Activated CD8-positive, alpha-beta memory T cell treated with anti-CD3 and anti-CD28 coated beads for 36 hours (primary cell): ENCODE results near the gene RMND5B. TPM values are rescaled to one million over a fixed set of nuclear protein-coding genes. Genes with fewer than 3 reads are reported as not detected.
"Not testable (repeated sequence)": the region's sequence is repeated elsewhere in the genome, so short reads cannot be mapped to it uniquely, and the experiment has no call there.

Source experiments
- CTCF ChIA-PET: fragments of 350-600 bp; sonication (Branson Sonifier 250); formaldehyde crosslinking; loops from one replicate; lab custom pipeline; 2021; ENCODE audit warnings: antibody characterized with exemption; lab: Charles Lee
- POLR2A ChIA-PET: fragments of 350-600 bp; sonication (Branson Sonifier 250); formaldehyde crosslinking; loops from one replicate; lab custom pipeline; 2021; ENCODE audit warnings: antibody characterized with exemption; lab: Charles Lee
- total RNA-seq, 2 experiments: library from RNA; stranded (reverse); gene quantifications; one replicate each; pipeline ENCODE4 v1.2.3, GENCODE V29; 2021

RMND5B gene
- total RNA-seq, 2 experiments from 2014 or later, result 28.0 to 28.8 TPM

DNA sequence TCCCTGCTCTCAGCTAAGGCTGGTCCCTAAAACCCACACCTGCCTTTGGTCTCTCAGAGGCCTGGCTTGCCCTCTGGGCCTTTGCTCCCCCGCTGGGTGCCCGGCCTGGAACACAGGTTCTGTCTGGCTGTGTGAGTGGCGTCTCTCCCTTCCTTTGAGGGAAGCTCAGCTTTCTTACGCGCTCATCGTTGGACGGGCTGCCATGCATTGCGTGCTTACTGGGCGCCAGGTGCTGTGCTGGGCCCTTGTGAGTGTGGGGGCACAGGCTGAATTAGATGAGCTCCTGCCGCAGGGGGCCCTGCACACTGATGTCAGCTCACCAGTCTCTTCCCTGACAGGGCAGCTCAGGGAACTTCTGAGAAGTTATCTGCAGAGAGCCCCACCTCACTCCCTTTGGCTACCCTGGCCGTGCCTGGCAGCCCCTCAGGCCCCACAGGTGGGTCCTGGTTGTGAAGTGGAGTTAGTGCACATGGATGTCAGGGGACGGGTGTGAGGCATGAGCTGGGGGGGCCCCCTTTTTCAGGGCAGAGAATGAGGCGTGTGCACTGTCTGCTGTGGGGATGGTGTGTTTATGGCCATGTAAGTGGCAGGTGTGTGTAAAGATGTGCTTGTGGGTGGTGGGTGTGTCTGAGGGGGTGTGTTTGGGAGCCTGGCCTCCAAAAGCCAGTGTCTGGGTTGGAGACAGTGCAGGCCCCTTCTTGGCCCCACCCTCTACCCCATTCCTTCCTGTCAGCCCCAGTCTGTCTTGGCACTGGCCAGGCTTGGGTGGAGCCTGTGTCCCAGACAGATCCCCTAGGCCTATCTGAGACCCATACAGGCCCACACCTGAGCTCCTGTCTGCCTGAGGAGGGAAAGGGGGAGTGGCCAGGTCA, 7.5 kb upstream of the RMND5B start:
- ChIA-PET POLR2A (no interaction called here), CTCF (interaction anchor here (0.6 to 1.2 kb wide), 2 partner anchors 48 to 1631 kb away, joined by 3 to 5 read pairs; no protein-coding TSS in a partner anchor)

DNA sequence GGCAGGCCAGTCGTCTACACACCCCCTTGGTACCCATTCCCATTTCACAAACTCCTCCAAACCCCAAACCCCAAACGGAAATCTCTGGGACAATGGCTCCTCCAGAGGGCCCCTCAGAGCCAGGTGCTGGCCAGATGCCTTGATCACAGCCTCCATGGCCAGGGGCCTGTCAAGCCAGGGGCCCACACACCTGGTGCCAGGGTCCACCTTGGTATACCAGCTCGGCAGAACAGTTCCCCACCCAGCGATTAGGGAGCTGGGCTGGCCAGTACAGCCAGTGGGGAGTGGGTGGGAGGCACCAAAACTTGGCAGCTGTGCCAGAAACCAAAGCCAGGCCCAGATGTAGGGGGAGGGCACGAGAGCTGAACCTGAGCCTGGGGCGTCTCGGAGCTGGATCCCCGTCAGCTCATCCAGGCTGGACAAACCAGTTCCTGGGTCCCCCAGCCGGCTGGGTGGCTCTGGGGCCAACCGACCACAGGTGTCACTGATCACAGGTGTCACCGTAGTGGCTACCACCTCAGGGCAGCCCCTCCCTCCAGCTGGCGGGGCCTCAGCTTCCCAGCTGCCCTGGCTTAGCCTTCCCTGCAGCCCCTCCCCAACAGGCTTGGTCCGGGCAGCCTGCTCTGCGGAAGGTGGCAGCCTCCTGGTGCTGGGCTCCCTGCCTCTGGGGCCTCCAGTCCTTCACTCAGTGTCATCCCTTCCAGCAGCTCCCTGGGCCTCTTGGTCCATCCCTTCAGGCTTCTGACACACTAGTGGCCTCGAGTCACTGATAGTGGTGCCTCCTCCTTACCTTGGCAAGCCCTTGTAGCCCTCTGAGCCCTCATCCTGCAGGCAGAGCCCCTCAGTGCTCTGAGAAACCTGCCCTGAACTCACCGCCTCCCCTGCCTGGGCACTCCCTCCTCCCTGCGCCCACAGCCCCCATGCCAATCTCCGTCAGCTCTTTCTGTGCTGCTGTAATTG, 6.6 kb upstream of the RMND5B start:
- CTCF ChIA-PET, result no interaction called here
- POLR2A ChIA-PET, result no interaction called here

DNA sequence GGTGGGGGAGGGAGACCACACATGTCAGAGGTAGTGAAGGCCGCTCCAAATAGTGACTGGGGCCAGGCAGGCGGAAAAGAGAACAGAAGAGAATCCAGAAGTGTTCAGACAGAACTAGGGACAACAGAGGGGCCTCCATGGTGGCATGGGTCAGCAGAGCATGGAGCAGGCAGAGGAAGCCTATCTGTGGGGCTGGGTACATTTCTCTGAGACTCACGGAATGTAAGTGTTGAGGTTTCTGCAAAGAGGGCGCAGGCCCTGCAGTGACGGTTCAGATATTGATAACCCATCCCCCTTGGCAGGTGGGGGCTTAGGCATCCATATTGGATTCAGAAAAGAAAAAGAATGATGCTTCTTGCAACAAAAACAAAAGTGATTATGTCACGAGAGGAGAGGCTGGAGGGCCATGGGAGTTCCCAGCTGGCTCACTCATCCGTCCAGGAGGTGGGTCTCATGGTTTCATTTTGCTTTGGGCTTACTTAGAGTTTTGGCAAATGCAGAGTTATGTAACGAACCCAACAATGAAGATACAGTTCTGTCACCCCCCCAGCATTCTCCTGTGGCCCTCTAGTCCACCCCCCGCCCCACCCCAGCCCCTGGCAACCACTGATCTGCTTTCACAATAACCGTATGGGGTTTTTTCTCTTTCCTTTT, 5.4 kb upstream of the RMND5B start:
- ChIA-PET POLR2A (no interaction called here), CTCF (no interaction called here)

DNA sequence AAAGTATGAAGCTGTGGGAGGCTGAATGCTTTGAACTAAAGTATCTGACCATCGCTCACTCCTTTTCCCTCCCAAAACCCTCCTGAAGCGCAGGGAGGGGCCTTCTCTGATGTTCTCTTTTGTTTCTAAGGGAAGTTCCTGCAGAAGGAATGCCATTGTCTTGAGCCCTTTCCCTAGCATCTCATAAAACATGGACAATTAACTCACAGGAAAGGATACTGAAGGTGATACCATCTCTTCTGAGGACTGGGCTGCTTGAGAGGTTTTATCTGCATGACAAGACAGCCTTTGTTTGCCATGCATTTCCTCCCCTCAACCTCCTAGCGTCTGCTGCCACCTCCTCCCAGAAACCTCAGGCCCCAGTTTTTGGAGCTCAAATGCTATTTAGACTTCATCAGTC, 4.3 kb upstream of the RMND5B start:
- ChIA-PET CTCF (no interaction called here), POLR2A (no interaction called here)

DNA sequence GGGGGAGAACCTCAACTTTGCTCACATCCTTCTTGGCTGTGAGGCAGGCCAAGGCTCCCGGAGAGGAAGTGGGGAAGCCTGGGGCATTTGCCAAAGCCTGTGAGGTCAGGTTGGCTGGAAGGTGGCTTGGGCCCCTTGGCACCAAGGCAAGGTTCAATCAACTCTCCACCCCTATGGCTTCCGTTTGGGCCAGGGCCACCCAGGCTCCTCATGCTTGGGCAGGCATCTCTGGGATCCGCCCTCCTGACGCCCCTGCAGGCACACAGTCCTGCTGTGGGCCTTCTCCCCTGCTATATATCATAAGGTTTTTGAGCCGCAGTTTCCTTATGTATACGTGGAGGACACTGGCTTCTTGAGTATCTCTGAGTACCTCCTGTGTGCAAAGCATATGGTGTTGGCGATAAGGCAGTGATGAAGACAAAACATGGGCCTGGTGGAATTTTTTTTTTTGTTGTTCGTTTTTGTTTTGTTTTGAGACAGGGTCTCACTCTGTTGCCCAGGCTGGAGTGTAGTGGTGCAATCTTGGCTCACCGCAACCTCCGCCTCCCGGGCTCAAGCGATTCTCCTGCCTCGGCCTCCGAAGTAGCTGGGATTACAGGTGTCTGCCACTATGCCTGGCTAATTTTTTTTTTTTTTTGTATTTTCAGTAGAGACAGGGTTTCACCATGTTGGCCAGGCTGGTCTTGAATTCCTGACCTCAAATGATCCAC, 3.4 kb upstream of the RMND5B start:
- POLR2A ChIA-PET, result not testable (repeated sequence)

DNA sequence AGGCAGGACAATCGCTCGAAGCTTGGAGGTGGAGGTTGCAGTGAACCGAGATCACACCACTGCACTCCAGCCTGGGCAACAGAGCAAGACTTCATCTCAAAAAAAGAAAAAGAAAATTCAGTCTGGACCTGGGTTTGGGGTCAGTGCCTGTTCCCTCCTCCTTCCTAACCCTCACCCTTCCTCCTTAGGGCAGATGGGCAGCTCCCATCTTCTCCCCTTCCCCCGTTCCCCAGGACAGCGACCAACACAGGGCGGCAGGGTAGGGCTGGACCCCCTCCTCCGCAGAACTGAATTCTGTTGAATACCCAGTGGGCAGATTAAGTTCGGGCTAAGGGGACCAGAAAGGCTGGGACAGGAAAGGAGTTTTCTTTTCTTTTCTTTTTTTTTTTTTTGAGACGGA, 1.5 kb upstream of the RMND5B start:
- POLR2A ChIA-PET, result no interaction called here

More for the DNA sequence above, 3.4 kb upstream of the RMND5B start:
- CTCF ChIA-PET, result not testable (repeated sequence)

DNA sequence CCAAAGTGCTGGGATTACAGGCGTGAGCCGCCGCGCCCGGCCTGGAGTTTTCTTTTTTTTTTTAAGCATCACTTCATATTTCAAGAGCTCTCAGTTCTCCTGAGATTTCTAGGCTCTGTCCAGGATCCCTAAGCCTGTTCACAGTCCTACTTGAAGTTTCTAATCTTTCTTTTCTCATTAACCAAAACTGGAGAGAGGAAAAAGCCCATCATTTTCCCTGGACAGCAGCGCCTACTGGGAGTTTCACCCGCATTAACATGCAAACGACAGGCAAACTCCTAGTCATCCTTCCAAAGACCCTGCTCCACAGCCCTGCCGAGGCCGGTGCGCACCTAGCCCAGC, 609 bp upstream of the RMND5B start:
- CTCF ChIA-PET, result interaction anchor here (3.0 kb wide), 1 partner anchor 10 kb away, joined by 17 read pairs; no protein-coding TSS in a partner anchor
- POLR2A ChIA-PET, result not testable (repeated sequence)

More for the DNA sequence above, 1.5 kb upstream of the RMND5B start:
- CTCF ChIA-PET, result interaction anchor here (0.6 to 3.0 kb wide), 3 partner anchors 9 to 651 kb away, joined by 3 to 17 read pairs (median 3); no protein-coding TSS in a partner anchor

DNA sequence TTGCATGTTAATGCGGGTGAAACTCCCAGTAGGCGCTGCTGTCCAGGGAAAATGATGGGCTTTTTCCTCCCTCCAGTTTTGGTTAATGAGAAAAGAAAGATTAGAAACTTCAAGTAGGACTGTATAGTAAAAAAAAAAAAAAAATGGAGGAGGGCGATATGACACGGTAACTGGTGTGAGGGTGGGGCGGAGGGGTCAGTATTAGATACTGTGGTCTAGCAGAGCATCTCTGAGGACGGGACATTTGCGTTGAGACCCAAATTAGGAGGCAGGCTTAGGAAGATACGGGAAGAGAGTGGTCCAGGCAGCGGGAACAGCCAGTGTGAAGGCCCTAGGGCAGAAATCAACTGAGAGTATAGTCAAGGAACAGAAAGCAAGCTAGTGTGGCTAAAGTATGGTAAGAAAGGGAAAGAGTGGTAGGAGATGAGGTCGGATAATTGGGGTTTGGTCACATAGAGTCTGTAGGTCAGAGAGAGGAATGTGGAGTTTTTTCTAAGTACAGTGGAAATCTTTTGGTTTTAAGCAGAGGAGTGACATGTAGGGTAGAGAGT, 707 bp downstream of the RMND5B start:
- POLR2A ChIA-PET, result interaction anchor here (0.8 to 1.1 kb wide), 4 partner anchors 9 to 73 kb away, joined by 3 to 10 read pairs (median 3); partner anchors contain the start of genes HNRNPAB and NHP2

DNA sequence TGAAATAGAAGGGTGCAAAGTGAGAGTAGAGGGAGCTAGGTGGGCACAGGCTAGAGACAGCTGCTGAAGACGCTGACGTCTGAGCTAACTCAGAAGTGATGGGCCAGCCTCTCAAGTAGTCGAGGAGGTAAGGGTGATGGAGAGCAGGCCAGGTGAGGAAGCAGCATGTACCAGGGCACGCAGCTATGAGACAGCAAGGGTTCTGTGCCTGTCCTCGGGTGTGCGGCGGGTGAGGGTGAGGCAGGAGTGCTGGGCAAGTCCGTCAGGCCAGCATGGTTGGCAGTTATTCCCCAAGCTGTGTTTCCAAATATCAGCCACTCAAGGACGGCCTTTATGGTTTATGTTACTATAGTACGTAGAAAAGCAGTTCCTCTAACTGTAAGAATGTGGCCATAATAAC, 6.2 kb downstream of the RMND5B start:
- ChIA-PET POLR2A (no interaction called here), CTCF (interaction anchor here (2.0 to 3.0 kb wide), 3 partner anchors 13 to 61 kb away, joined by 4 to 10 read pairs (median 9); no protein-coding TSS in a partner anchor)

More for the DNA sequence above, 707 bp downstream of the RMND5B start:
- CTCF ChIA-PET, result interaction anchor here (1.2 to 3.0 kb wide), 3 partner anchors 9 to 15 kb away, joined by 4 to 17 read pairs (median 6); no protein-coding TSS in a partner anchor

DNA sequence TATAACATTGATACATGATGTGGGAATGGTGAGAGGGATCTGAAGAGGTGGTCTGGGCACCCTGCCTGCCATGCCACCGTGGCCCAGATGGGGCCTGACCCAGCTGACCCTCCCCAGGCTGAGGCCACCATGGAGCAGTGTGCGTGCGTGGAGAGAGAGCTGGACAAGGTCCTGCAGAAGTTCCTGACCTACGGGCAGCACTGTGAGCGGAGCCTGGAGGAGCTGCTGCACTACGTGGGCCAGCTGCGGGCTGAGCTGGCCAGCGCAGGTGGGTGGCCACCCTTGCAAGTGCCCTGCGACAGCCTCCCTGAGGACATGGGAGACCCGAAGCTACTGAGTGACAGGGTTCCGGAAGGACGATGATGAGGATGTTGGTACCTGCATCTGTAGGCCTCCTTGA, 7.2 kb downstream of the RMND5B start:
- ChIA-PET POLR2A (interaction anchor here (0.7 to 0.9 kb wide), 2 partner anchors 11 to 84 kb away, joined by 3 read pairs; no protein-coding TSS in a partner anchor), CTCF (interaction anchor here (0.6 to 3.0 kb wide), 5 partner anchors 12 to 62 kb away, joined by 3 to 10 read pairs (median 4); no protein-coding TSS in a partner anchor)

DNA sequence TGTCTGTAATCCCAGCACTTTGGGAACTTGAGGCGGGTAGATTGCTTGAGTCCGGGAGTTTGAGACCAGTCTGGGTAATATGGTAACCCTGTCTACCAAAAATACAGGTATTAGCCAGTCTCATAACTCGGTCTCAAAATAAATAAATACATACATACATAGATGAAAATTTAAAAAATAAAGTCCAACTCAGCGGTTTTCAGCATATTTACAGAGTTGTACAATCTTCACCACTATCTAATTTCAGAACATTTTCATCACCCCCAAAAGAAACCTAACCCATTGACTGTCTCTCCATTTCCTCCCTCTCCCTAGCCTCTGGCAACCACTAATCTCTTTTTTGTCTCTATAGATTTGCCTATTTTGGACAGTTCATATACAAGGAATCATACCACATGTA, 10.7 kb downstream of the RMND5B start:
- CTCF ChIA-PET, result no interaction called here
- POLR2A ChIA-PET, result no interaction called here

DNA sequence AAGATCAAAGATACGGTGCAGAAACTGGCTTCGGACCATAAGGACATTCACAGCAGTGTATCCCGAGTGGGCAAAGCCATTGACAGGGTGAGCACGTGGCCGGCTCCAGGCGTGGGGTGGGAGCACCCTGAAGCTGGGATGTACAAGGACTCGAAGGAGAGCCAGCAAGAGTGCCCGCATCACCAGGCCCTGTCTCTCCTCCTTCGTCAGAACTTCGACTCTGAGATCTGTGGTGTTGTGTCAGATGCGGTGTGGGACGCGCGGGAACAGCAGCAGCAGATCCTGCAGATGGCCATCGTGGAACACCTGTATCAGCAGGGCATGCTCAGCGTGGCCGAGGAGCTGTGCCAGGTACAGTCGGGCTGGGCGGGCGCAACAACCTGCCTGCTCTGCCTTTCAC, 11.8 kb downstream of the RMND5B start:
- ChIA-PET CTCF (interaction anchor here (1.0 kb wide), 1 partner anchor 67 kb away, joined by 3 read pairs; no protein-coding TSS in a partner anchor), POLR2A (no interaction called here)

DNA sequence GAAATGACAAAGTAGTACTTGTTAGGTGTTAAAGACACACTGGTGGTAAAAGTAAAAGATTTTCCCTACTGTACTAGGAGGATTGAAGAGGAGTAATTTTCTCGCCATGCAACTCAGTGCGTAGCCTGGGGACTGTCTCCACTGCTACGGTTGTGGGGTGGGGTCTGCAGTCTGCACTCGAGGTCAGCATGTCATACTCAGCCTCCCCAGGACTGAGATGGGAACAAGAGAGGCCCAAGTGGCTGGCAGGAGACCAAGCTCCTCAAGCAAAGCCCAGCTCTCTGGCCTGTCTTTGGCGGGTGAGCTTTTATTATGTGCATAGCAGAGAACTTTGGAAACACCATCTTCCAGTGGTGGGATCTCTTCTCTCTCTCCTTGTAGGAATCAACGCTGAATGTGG, 12.4 kb downstream of the RMND5B start:
- ChIA-PET POLR2A (no interaction called here), CTCF (interaction anchor here (1.0 kb wide), 1 partner anchor 68 kb away, joined by 3 read pairs; no protein-coding TSS in a partner anchor)

DNA sequence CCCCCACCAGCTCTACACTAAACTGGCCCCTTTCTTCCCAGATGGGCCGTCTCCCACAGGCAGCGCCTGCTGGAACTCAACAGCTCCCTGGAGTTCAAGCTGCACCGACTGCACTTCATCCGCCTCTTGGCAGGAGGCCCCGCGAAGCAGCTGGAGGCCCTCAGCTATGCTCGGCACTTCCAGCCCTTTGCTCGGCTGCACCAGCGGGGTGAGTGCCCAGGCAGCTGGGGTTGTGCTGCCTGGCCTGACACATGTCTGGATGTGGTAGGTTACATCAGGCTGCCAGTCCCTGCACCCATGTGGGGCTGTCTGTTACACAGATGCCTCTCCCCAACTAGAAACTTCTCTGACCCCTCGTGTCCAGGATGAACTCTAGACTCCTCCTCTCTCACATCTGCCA, 13.1 kb downstream of the RMND5B start:
- CTCF ChIA-PET, result interaction anchor here (2.9 to 3.1 kb wide), 2 partner anchors 24 to 69 kb away, joined by 12 to 34 read pairs; no protein-coding TSS in a partner anchor
- POLR2A ChIA-PET, result no interaction called here

DNA sequence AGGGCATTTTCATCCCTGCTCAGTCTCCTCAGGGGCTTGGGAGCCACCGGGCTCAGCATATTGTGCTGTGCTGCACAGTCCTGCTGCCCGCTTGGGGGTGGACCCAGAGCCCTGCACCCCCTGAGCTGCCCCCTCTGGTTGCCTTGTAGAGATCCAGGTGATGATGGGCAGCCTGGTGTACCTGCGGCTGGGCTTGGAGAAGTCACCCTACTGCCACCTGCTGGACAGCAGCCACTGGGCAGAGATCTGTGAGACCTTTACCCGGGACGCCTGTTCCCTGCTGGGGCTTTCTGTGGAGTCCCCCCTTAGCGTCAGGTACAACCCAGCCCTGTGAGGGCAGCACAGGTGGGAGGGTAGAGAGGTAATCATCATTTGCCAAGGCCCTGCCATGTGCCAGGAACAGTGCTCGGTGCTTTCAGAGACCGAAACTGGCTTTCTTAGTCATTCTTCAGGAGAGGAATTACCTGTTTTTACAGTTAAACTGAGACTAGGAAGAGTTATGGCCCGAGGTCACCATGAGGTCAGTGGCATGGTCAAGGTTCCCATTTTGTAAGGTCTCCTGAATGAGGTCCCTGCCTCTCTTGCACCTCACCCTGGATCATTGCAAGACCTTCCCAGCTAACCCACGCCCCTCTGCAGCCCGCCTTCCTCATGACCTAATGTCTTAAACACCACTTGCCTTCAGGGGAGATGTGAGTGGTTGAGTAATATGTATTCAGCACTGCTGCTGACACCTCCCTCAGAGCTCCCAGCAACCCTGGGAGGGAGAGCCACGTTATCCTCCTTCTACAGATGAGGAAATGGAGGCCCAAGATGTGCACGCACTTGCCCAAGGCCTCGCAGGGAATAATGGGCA, 15.4 kb downstream of the RMND5B start:
- POLR2A ChIA-PET, result interaction anchor here (0.5 kb wide), 1 partner anchor 41 kb away, joined by 3 read pairs; no protein-coding TSS in a partner anchor
- CTCF ChIA-PET, result interaction anchor here (0.9 to 3.1 kb wide), 6 partner anchors 11 to 71 kb away, joined by 3 to 34 read pairs (median 8); no protein-coding TSS in a partner anchor

DNA sequence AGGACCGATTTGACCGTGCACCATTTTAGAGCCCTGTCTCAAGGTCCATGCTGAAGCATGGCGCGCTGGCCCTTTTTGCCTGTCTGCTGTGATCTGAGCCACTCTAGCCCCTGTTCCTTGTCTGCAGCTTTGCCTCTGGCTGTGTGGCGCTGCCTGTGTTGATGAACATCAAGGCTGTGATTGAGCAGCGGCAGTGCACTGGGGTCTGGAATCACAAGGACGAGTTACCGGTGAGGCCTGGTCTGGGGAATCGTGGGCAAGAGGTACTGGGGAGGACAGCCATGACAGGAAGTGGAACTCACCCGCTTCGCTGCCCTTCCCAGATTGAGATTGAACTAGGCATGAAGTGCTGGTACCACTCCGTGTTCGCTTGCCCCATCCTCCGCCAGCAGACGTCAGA, 16.6 kb downstream of the RMND5B start:
- POLR2A ChIA-PET, result no interaction called here
- CTCF ChIA-PET, result interaction anchor here (1.3 to 2.6 kb wide), 2 partner anchors 12 to 71 kb away, joined by 5 to 12 read pairs; no protein-coding TSS in a partner anchor
